Epithelial cell of esophagus (primary cell): Measurements from ENCODE around the gene ANKRD39.
A peak's percentile ranks its signal among the peaks of the same experiment; 100 is the strongest.

ENCODE experiments used
- DNase-seq: peaks from one replicate; pipeline ENCODE4 v3.0.0; 2010; ENCODE audit warnings: low read depth
- H3K4me3 ChIP-seq: 2 replicates; pipeline ENCODE4 v1.5.1; 2011; ENCODE audit warnings: mild to moderate bottlenecking, low read length, control low read depth
- CTCF ChIP-seq: IDR thresholded peaks from 2 replicates; pipeline ENCODE4 v1.5.1; 2011; ENCODE audit warnings: low read depth, mild to moderate bottlenecking, low read length, control low read depth, inconsistent platforms; ENCODE audit not compliant: insufficient read depth; ENCODE audit errors: missing control alignments

ANKRD39 gene

GRCh38 chr2:96832754-96833507 lies 24.9 kb downstream of the ANKRD39 start:
- no peak for TF ChIP-seq CTCF
- peak; percentile 62 for DNase-seq
- no peak overlapping the region for H3K4me3 ChIP-seq

- TF ChIP-seq CTCF = no peak
- no peak overlapping the region for H3K4me3 ChIP-seq
- DNase-seq = no peak
Measured at GRCh38 chr2:96832408-96832753, 25.4 kb downstream of the ANKRD39 start.

- no peak overlapping the region for H3K4me3 ChIP-seq
- no peak for DNase-seq
- no peak for TF ChIP-seq CTCF
Measured at GRCh38 chr2:96831679-96832078, 26.1 kb downstream of the ANKRD39 start.

- H3K4me3 ChIP-seq = no peak overlapping the region
Measured at GRCh38 chr2:96830044-96830562, 27.7 kb downstream of the ANKRD39 start.

GRCh38 chr2:96828874-96829273 lies 28.9 kb downstream of the ANKRD39 start:
- H3K4me3 ChIP-seq = no peak overlapping the region
- no peak for DNase-seq
- TF ChIP-seq CTCF = no peak

More at GRCh38 chr2:96830044-96830562, 27.7 kb downstream of the ANKRD39 start:
- no peak for TF ChIP-seq CTCF
- no peak for DNase-seq

GRCh38 chr2:96828436-96828835 lies 29.4 kb downstream of the ANKRD39 start:
- DNase-seq = no peak
- TF ChIP-seq CTCF = no peak
- H3K4me3 ChIP-seq = no peak overlapping the region
